ENCODE data around the gene FUT8.

DNA sequence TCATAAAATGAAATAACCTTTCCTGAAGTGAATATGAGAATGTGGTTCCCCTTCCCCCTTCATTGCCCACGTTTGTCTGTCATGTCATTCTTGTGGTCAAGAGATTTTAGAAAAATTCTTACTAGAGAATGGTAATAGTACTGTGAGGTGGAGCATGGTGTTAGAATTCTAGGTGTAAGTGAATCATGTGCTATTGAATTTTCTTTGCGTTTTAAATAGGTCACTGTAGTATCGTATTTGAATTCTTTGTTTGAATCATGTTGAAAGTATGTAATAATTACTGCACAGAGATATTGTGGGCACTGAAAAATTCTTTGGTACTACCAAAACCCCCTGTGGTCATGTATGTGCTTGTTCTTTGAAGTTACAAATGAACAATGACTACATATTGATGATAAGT lies 49.9 kb downstream of the FUT8 start:
- no peak for TF ChIP-seq ZNF274 (IDR thresholded peaks at IDR 0.05; ENCODE audit: low read depth, low read length)
- TF ChIP-seq YY1 (IDR thresholded peaks at IDR 0.05; ENCODE audit: insufficient read depth, insufficient read length) = no peak
- no peak for TF ChIP-seq SUZ12 (IDR thresholded peaks at IDR 0.05; ENCODE audit: extremely low read depth, insufficient read depth, insufficient read length)
